ENCODE data around the gene TBC1D16. TPM values are rescaled to one million over a fixed set of nuclear protein-coding genes. Genes with fewer than 3 reads are reported as not detected.

TBC1D16 gene
- total and polyA plus RNA-seq, 11 donors = 5.3 to 22.1 (median 17.4) TPM

- Histone ChIP-seq H3K9me3 (peaks cover 0 to 9% (median 0%) of the 10 kb centered on the region in 12 donors), H3K27me3 (no peaks in the 10 kb centered on the region), H3K4me1 (peaks cover 0 to 8% (median 4%) of the 10 kb centered on the region in 12 donors), H3K4me3 (no peak overlapping the region), H3K27ac (no peak overlapping the region), H3K36me3 (peaks cover 0 to 34% (median 14%) of the 10 kb centered on the region in 9 donors)
- DNase-seq (peak in 2 of 5 donors; percentile 9 to 20), ATAC-seq (no peak)
- 89 to 94% (median 92%) methylated on average over 19 to 33 of the region's 33 CpGs for WGBS, 4 donors
- intact Hi-C loops (cut with DNase I) = no loop called here
- TF ChIP-seq CTCF (IDR thresholded peaks at IDR 0.05) (no peak), POLR2A (IDR thresholded peaks at IDR 0.05) (no peak)
Observed at GRCh38 chr17:80012765-80013741, 22.6 kb downstream of the TBC1D16 start.

GRCh38 chr17:80011989-80012555 lies 23.6 kb downstream of the TBC1D16 start:
- Histone ChIP-seq H3K27ac (no peak overlapping the region), H3K9me3 (peaks cover 0 to 9% (median 0%) of the 10 kb centered on the region in 12 donors), H3K36me3 (peaks cover 0 to 34% (median 14%) of the 10 kb centered on the region in 9 donors), H3K4me3 (no peak overlapping the region), H3K4me1 (peaks cover 0 to 8% (median 4%) of the 10 kb centered on the region in 12 donors), H3K27me3 (no peaks in the 10 kb centered on the region)
- intact Hi-C loops (cut with DNase I) = no loop called here
- 77 to 83% (median 82%) methylated on average over 10 of the region's 10 CpGs for WGBS, 4 donors
- DNase-seq = peak in 1 of 5 donors; percentile 12
- TF ChIP-seq POLR2A (IDR thresholded peaks at IDR 0.05) = no peak
- TF ChIP-seq CTCF (IDR thresholded peaks at IDR 0.05) = no peak
- ATAC-seq = no peak

GRCh38 chr17:80010283-80010858 lies 25.3 kb downstream of the TBC1D16 start:
- Histone ChIP-seq H3K27ac (no peak overlapping the region), H3K4me3 (no peak overlapping the region), H3K27me3 (no peaks in the 10 kb centered on the region), H3K4me1 (peaks cover 0 to 15% (median 10%) of the 10 kb centered on the region in 12 donors), H3K36me3 (peaks cover 0 to 34% (median 14%) of the 10 kb centered on the region in 9 donors), H3K9me3 (peaks cover 0 to 9% (median 0%) of the 10 kb centered on the region in 12 donors)
- WGBS, 4 donors = 93 to 98% (median 95%) methylated on average over 5 to 33 of the region's 33 CpGs
- ATAC-seq = no peak
- intact Hi-C loops (cut with DNase I) = no loop called here
- DNase-seq = no peak
- TF ChIP-seq CTCF (IDR thresholded peaks at IDR 0.05) (no peak), POLR2A (IDR thresholded peaks at IDR 0.05) (no peak)
